Measurements from ENCODE around the gene TLCD1.

DNA sequence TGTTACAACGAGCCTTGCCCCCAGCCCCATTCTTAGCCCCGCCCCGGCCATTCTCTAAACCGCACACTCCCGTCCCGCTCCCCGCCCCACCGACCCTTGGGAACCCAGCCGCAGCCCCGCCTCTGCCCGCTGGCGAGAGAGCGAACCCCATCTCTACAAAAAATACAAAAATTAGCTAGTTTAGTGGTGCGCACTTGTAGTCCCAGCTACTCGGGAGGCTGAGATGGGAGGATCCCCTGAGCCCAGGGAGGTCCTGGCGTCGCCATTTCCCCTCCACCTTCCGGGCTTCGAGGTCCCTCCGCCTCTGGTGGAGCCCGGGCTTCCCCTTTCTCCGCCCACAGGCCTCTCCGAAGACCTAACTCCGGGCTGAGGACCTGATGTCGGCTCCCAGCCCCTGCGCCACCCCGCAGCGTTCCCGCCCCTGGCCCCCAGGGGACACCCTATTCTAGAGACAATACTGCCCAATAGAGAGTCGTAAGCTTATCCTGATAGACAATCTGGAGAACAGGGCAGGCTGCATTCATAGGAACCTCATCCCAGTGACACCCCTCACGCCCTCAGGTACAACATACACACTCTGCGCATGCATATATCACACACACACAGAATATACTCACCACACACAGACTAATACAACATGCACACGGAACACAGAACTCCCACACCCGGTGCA, 13.9 kb downstream of the TLCD1 start:
- TF ChIP-seq POLR2A (IDR thresholded peaks at IDR 0.05; ENCODE audit: low read depth, low read length) (no peak), EZH2 (IDR thresholded peaks at IDR 0.05; ENCODE audit: borderline replicate concordance, low read depth, low read length, severe bottlenecking) (no peak), FOS (IDR thresholded peaks at IDR 0.05; ENCODE audit: borderline replicate concordance, insufficient read depth, low read length) (no peak)
- TF ChIP-seq, protein P1, sequence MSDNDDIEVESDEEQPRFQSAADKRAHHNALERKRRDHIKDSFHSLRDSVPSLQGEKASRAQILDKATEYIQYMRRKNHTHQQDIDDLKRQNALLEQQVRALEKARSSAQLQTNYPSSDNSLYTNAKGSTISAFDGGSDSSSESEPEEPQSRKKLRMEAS (IDR thresholded peaks at IDR 0.05; ENCODE audit: insufficient read depth, insufficient read length) = no peak
- TF ChIP-seq, protein P2, sequence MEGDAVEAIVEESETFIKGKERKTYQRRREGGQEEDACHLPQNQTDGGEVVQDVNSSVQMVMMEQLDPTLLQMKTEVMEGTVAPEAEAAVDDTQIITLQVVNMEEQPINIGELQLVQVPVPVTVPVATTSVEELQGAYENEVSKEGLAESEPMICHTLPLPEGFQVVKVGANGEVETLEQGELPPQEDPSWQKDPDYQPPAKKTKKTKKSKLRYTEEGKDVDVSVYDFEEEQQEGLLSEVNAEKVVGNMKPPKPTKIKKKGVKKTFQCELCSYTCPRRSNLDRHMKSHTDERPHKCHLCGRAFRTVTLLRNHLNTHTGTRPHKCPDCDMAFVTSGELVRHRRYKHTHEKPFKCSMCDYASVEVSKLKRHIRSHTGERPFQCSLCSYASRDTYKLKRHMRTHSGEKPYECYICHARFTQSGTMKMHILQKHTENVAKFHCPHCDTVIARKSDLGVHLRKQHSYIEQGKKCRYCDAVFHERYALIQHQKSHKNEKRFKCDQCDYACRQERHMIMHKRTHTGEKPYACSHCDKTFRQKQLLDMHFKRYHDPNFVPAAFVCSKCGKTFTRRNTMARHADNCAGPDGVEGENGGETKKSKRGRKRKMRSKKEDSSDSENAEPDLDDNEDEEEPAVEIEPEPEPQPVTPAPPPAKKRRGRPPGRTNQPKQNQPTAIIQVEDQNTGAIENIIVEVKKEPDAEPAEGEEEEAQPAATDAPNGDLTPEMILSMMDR (IDR thresholded peaks at IDR 0.05; ENCODE audit: extremely low read depth in 1 of 2, insufficient read depth in 1 of 2, low read depth in 1 of 2, low read length in 2 of 2) = no peak
